ENCODE data around the gene YPEL2. TPM values are rescaled to one million over a fixed set of nuclear protein-coding genes. Genes with fewer than 3 reads are reported as not detected.

The YPEL2 gene
- total and polyA plus RNA-seq, 2 donors (not counting 3 experiments of a cell fraction or from before 2014, with no cell fraction given), result 36.5 to 66.8 TPM

- POLR2A ChIA-PET, result no interaction called here
- Histone ChIP-seq H3K4me1 (ENCODE audit: control insufficient read depth, extremely low read depth, insufficient read depth, low read length) (peaks cover 11% of the 10 kb centered on the region), H3K9ac (replicated peaks; ENCODE audit: extremely low read depth, insufficient read depth, low read length) (no peak overlapping the region), H3K4me2 (ENCODE audit: insufficient read depth, low read length) (no peak overlapping the region), H3K9me3 (replicated peaks; ENCODE audit: control insufficient read depth, insufficient read depth, low read length) (no peaks in the 10 kb centered on the region), H3K79me2 (ENCODE audit: control insufficient read depth, insufficient read depth, low read length) (peaks cover 57% of the 10 kb centered on the region), H3K27ac (ENCODE audit: insufficient read depth, low read depth, low read length) (no peak overlapping the region), H3K4me3 (replicated peaks in 1 of 3; ENCODE audit: insufficient read depth in 1 of 3, low read depth in 1 of 3, low read length in 3 of 3) (no peak overlapping the region), H4K20me1 (replicated peaks; ENCODE audit: control insufficient read depth, extremely low read depth, insufficient read depth, low read length) (peaks cover 4% of the 10 kb centered on the region), H3K36me3 (ENCODE audit: control insufficient read depth in 2 of 2, extremely low read depth in 1 of 2, insufficient read depth in 2 of 2, low read length in 2 of 2) (peaks cover 0 to 4% of the 10 kb centered on the region in 2 experiments), H3K9me1 (replicated peaks; ENCODE audit: control insufficient read depth, extremely low read depth, insufficient read depth, low read length) (no peaks in the 10 kb centered on the region), H3K27me3 (ENCODE audit: control insufficient read depth in 2 of 2, insufficient read depth in 2 of 2, low read length in 2 of 2) (no peaks in the 10 kb centered on the region), H2AFZ (ENCODE audit: low read depth, low read length) (no peak overlapping the region)
- CTCF ChIA-PET, result interaction anchor here (0.9 to 1.5 kb wide), 3 partner anchors 11 to 104 kb away, joined by 3 to 5 read pairs (median 4); no protein-coding TSS in a partner anchor
- no peak for FAIRE-seq
- BruUV-seq (replicated peaks), result no TSS peak
- no peak for DNase-seq (ENCODE audit: low read depth, low spot score)
- no peak for TF ChIP-seq GATA2 (IDR thresholded peaks at IDR 0.05; ENCODE audit: insufficient read depth, insufficient read length, low read depth, low read length)
- no peak for TF ChIP-seq MYC (IDR thresholded peaks at IDR 0.05; ENCODE audit: low read depth, low read length)
- no peak for TF ChIP-seq FOS (IDR thresholded peaks at IDR 0.05; ENCODE audit: borderline replicate concordance, insufficient read depth, low read length)
- no peak for TF ChIP-seq MAX (IDR thresholded peaks at IDR 0.05; ENCODE audit: insufficient read depth, insufficient read length)
- TF ChIP-seq CTCF (IDR thresholded peaks at IDR 0.05; ENCODE audit: extremely low read depth in 1 of 2, insufficient read depth in 1 of 2, low read depth in 1 of 2, low read length in 2 of 2), result no peak
- no peak for TF ChIP-seq EZH2 (IDR thresholded peaks at IDR 0.05; ENCODE audit: borderline replicate concordance, low read depth, low read length, severe bottlenecking)
- no peak for TF ChIP-seq JUN (IDR thresholded peaks at IDR 0.05; ENCODE audit: borderline replicate concordance, insufficient read depth, insufficient read length, low read depth)
- TF ChIP-seq POLR2AphosphoS5 (IDR thresholded peaks at IDR 0.05; ENCODE audit: insufficient read depth, low read depth, low read length), result no peak
- TF ChIP-seq POLR2A (IDR thresholded peaks at IDR 0.05; ENCODE audit: low read depth, low read length), result no peak
- dilution Hi-C loops (cut with MboI; ENCODE audit: extremely low pct_ligation_motif_present, low sequenced_read_pairs), result loop anchor here (25.0 kb wide), 1 partner anchor 99 kb away; no protein-coding TSS in a partner anchor
- intact Hi-C loops (cut with micrococcal nuclease), result no loop called here
These were observed 6.4 kb downstream of the YPEL2 start for GRCh38 chr17:59337741-59338299.
